H1 (cell line): Measurements from ENCODE around the gene SPTBN4. TPM values are rescaled to one million over a fixed set of nuclear protein-coding genes. Genes with fewer than 3 reads are reported as not detected.

Experiments used
- CTBP2 ChIP-seq: IDR thresholded peaks from 2 replicates; pipeline ENCODE4 v1.7.0; 2011; ENCODE audit warnings: borderline replicate concordance, mild to moderate bottlenecking, moderate library complexity, mixed read lengths, low read length; ENCODE audit not compliant: insufficient read depth, insufficient read length
- KDM1A ChIP-seq: fragments of 200-600, 300-600 bp; sonication (generic); IDR thresholded peaks from 2 replicates; pipeline ENCODE4 v1.7.1; 2016; ENCODE audit warnings: mild to moderate bottlenecking, low read length, borderline replicate concordance
- PHF8 ChIP-seq: fragments of 200-600 bp; sonication (generic); conservative IDR thresholded peaks from 2 replicates; pipeline ENCODE4 v1.7.1; 2012; ENCODE audit warnings: low read depth, mild to moderate bottlenecking, inconsistent platforms, low read length, moderate library complexity
- SRF ChIP-seq: IDR thresholded peaks from 2 replicates; pipeline ENCODE4 v1.6.1; 2011; ENCODE audit warnings: mild to moderate bottlenecking, low read depth, low read length, moderate library complexity
- TBP ChIP-seq: IDR thresholded peaks from 2 replicates; pipeline ENCODE4 v1.6.1; 2011; ENCODE audit warnings: low read depth, low read length, improper control_type of control experiment
- TEAD4 ChIP-seq: IDR thresholded peaks from 2 replicates; pipeline ENCODE4 v1.6.1; 2012; ENCODE audit warnings: low read depth, low read length, inconsistent platforms, mixed read lengths
- ZNF274 ChIP-seq: IDR thresholded peaks from 2 replicates; pipeline ENCODE4 v1.7.0; 2012; ENCODE audit warnings: low read length, borderline replicate concordance; ENCODE audit errors: extremely low read depth
- polyA plus RNA-seq, 7 experiments: library from polyadenylated mRNA; depleted of rRNA in 3 of 7; stranded (reverse) in 5 of 7; unstranded in 2 of 7; fragments of >200 nt in 5 of 7; fragments of 200-250 nt in 2 of 7; gene quantifications; 1 replicate in 5 of 7; 2 replicates in 1 of 7; 4 replicates in 1 of 7; pipeline versions ENCODE4 v1.2.1 to v1.2.3, GENCODE V29; 2011 to 2013; ENCODE audit warnings: missing spikeins in 2 of 7, mixed read lengths in 2 of 7
- total RNA-seq: library from RNA; stranded (reverse); fragmentation: NEBNext Ultra II Directional; extraction: Animal tissue kit (Norgen Biotek cat#: 25700); gene quantifications from 2 replicates; pipeline ENCODE4 v1.2.1, GENCODE V29; 2021
- TF ChIP-seq, protein P1 (sequence below): fragments of 300-600 bp; sonication (generic); IDR thresholded peaks from 2 replicates; pipeline ENCODE4 v1.7.1; 2012; ENCODE audit warnings: low read length, moderate library complexity, mild to moderate bottlenecking, inconsistent platforms; ENCODE audit not compliant: insufficient replicate concordance
- TF ChIP-seq, protein P2 (sequence below): IDR thresholded peaks from 2 replicates; pipeline ENCODE4 v1.6.1; 2012; ENCODE audit warnings: inconsistent platforms

Gene SPTBN4
- total and polyA plus RNA-seq, 2 of the 8 experiments (the other 6 are each of a cell fraction or from before 2014, with no cell fraction given), result 1.9 to 3.0 TPM

DNA sequence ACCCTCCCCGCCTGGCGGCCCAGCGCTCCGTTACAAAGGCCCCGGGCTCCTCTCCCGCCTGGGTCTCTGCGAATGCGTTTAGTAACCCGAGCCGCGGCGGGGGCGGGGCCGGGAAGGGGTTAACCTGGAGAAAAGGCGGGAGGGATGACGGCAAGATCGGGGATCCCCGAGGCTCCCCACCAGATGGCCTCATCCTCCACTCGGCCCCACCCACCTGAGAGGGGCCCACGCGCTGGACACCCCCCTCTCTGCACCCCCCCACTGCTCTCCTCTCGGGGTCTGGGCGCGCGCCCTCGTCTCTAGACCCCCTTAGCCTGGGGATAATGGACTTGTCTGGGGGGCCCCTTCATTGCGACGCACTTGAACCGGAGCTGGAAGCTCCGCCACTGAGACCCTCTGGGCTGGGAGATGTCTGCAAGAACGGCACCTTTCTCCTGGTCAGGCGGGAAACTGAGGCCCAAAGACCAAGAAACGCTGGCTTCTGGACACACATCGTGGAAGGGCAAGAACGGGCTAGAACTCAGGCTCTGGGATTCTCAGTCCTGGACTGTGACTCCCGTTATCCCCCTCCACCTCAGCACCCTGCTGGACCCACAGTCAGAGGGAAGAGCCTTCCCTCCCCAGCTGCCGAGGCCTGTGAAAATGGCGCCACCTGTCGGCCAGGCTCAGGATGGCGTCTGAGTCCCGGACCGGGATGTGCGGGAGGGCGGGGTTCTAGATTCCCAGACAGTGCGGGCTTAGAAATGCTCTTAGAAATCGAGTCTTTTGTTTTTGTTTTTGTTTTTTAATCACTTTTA is 131.5 kb downstream of the SPTBN4 start (continued):
- TF ChIP-seq, protein P1, sequence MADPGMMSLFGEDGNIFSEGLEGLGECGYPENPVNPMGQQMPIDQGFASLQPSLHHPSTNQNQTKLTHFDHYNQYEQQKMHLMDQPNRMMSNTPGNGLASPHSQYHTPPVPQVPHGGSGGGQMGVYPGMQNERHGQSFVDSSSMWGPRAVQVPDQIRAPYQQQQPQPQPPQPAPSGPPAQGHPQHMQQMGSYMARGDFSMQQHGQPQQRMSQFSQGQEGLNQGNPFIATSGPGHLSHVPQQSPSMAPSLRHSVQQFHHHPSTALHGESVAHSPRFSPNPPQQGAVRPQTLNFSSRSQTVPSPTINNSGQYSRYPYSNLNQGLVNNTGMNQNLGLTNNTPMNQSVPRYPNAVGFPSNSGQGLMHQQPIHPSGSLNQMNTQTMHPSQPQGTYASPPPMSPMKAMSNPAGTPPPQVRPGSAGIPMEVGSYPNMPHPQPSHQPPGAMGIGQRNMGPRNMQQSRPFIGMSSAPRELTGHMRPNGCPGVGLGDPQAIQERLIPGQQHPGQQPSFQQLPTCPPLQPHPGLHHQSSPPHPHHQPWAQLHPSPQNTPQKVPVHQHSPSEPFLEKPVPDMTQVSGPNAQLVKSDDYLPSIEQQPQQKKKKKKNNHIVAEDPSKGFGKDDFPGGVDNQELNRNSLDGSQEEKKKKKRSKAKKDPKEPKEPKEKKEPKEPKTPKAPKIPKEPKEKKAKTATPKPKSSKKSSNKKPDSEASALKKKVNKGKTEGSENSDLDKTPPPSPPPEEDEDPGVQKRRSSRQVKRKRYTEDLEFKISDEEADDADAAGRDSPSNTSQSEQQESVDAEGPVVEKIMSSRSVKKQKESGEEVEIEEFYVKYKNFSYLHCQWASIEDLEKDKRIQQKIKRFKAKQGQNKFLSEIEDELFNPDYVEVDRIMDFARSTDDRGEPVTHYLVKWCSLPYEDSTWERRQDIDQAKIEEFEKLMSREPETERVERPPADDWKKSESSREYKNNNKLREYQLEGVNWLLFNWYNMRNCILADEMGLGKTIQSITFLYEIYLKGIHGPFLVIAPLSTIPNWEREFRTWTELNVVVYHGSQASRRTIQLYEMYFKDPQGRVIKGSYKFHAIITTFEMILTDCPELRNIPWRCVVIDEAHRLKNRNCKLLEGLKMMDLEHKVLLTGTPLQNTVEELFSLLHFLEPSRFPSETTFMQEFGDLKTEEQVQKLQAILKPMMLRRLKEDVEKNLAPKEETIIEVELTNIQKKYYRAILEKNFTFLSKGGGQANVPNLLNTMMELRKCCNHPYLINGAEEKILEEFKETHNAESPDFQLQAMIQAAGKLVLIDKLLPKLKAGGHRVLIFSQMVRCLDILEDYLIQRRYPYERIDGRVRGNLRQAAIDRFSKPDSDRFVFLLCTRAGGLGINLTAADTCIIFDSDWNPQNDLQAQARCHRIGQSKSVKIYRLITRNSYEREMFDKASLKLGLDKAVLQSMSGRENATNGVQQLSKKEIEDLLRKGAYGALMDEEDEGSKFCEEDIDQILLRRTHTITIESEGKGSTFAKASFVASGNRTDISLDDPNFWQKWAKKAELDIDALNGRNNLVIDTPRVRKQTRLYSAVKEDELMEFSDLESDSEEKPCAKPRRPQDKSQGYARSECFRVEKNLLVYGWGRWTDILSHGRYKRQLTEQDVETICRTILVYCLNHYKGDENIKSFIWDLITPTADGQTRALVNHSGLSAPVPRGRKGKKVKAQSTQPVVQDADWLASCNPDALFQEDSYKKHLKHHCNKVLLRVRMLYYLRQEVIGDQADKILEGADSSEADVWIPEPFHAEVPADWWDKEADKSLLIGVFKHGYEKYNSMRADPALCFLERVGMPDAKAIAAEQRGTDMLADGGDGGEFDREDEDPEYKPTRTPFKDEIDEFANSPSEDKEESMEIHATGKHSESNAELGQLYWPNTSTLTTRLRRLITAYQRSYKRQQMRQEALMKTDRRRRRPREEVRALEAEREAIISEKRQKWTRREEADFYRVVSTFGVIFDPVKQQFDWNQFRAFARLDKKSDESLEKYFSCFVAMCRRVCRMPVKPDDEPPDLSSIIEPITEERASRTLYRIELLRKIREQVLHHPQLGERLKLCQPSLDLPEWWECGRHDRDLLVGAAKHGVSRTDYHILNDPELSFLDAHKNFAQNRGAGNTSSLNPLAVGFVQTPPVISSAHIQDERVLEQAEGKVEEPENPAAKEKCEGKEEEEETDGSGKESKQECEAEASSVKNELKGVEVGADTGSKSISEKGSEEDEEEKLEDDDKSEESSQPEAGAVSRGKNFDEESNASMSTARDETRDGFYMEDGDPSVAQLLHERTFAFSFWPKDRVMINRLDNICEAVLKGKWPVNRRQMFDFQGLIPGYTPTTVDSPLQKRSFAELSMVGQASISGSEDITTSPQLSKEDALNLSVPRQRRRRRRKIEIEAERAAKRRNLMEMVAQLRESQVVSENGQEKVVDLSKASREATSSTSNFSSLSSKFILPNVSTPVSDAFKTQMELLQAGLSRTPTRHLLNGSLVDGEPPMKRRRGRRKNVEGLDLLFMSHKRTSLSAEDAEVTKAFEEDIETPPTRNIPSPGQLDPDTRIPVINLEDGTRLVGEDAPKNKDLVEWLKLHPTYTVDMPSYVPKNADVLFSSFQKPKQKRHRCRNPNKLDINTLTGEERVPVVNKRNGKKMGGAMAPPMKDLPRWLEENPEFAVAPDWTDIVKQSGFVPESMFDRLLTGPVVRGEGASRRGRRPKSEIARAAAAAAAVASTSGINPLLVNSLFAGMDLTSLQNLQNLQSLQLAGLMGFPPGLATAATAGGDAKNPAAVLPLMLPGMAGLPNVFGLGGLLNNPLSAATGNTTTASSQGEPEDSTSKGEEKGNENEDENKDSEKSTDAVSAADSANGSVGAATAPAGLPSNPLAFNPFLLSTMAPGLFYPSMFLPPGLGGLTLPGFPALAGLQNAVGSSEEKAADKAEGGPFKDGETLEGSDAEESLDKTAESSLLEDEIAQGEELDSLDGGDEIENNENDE, result no peak
- TF ChIP-seq, protein P2, sequence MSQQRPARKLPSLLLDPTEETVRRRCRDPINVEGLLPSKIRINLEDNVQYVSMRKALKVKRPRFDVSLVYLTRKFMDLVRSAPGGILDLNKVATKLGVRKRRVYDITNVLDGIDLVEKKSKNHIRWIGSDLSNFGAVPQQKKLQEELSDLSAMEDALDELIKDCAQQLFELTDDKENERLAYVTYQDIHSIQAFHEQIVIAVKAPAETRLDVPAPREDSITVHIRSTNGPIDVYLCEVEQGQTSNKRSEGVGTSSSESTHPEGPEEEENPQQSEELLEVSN, result peak; percentile 88
- TF ChIP-seq KDM1A, result no peak; the same call in 1 of the 2 replicates
- no peak for TF ChIP-seq TEAD4
- TF ChIP-seq TBP, result 0 out of 2 replicates have a peak, but pooled peaks have one; percentile 26
- TF ChIP-seq ZNF274, result no peak
- no peak for TF ChIP-seq SRF
- 0 out of 2 replicates have a peak, but pooled peaks have one; percentile 32 for TF ChIP-seq PHF8
- TF ChIP-seq CTBP2, result no peak
